ENCODE measurements around the gene HSD17B14. TPM values are rescaled to one million over a fixed set of nuclear protein-coding genes. Genes with fewer than 3 reads are reported as not detected.
"Not testable (repeated sequence)": the region's sequence is repeated elsewhere in the genome, so short reads cannot be mapped to it uniquely, and the experiment has no call there.

HSD17B14 gene
- total RNA-seq, 1 experiment from 2014 or later = 11.2 TPM

- not testable (repeated sequence) for H2BK5ac ChIP-seq (ENCODE audit: insufficient read length, low read length); H4K8ac ChIP-seq (replicated peaks; ENCODE audit: insufficient read length, low read depth, low read length); H3K79me2 ChIP-seq (ENCODE audit: insufficient read depth, low read length); H2AFZ ChIP-seq (ENCODE audit: low read length); H2BK20ac ChIP-seq (ENCODE audit: low read depth, low read length, poor library complexity, severe bottlenecking); H3K23me2 ChIP-seq (ENCODE audit: insufficient read length, low read depth, low read length, poor library complexity, severe bottlenecking); H2BK120ac ChIP-seq (ENCODE audit: low read depth, low read length, poor library complexity, severe bottlenecking); H3T11ph ChIP-seq (ENCODE audit: low read length); H3K4me1 Mint-ChIP-seq; H3K9me3 Mint-ChIP-seq; H2BK12ac ChIP-seq (ENCODE audit: insufficient read length, low read depth, low read length); H2BK15ac ChIP-seq (ENCODE audit: low read depth, low read length); H3K27me3 ChIP-seq (ENCODE audit: insufficient read depth, low read length); DNase-seq; H3K27ac ChIP-seq (ENCODE audit: insufficient read length, low read depth, low read length); H3K56ac ChIP-seq (ENCODE audit: insufficient read length, low read depth, low read length); H4K20me1 ChIP-seq (ENCODE audit: control insufficient read depth, insufficient read depth, insufficient read length); H3K4me2 ChIP-seq (ENCODE audit: insufficient read depth, insufficient read length, low read length); H3K4ac ChIP-seq (ENCODE audit: low read depth, low read length); H3K9ac ChIP-seq (ENCODE audit: extremely low read depth, insufficient read length, low read length); H3K23ac ChIP-seq (ENCODE audit: insufficient read length, low read depth, low read length); H3K36me3 Mint-ChIP-seq (ENCODE audit: insufficient read depth in 1 of 3, low read depth in 3 of 3); H4K91ac ChIP-seq (ENCODE audit: insufficient read length, low read depth, low read length); H3K27ac Mint-ChIP-seq; H3K18ac ChIP-seq (ENCODE audit: insufficient read length, low read depth, low read length); H3K4me3 Mint-ChIP-seq; H3K27me3 Mint-ChIP-seq (ENCODE audit: low read depth); H3K14ac ChIP-seq (ENCODE audit: insufficient read depth, low read length); H2AK5ac ChIP-seq (ENCODE audit: insufficient read length, low read length); H3K4me1 ChIP-seq (ENCODE audit: insufficient read depth, low read length); H3K79me1 ChIP-seq (ENCODE audit: insufficient read depth, low read depth, low read length, poor library complexity, severe bottlenecking); H3K9me3 ChIP-seq (ENCODE audit: control insufficient read depth, low read depth, low read length); H4K5ac ChIP-seq (ENCODE audit: insufficient read length, low read depth, low read length)
- no CpG with 5 or more reads among the region's 7 CpGs for WGBS (ENCODE audit: extremely low coverage, insufficient read length, low lambda C conversion rate)
Measured at GRCh38 chr19:48786422-48786821, 49.9 kb downstream of the HSD17B14 start.

All from H9 (cell line).